Measurements from ENCODE around the gene ZBTB32. TPM values are rescaled to one million over a fixed set of nuclear protein-coding genes. Genes with fewer than 3 reads are reported as not detected.

The ZBTB32 gene
- total RNA-seq, 1 donor from 2014 or later = not detected

- Histone ChIP-seq H2AFZ (replicated peaks) (no peak overlapping the region), H3K4me1 (peaks cover 15% of the 10 kb centered on the region), H3K4me2 (no peak overlapping the region), H3K9ac (no peak overlapping the region), H3K27me3 (peaks cover 8% of the 10 kb centered on the region), H3K79me2 (ENCODE audit: low read depth) (no peaks in the 10 kb centered on the region), H4K20me1 (ENCODE audit: low read depth) (peaks cover 5% of the 10 kb centered on the region), H3K4me3 (no peak overlapping the region), H3K27ac (no peak overlapping the region), H3K9me3 (ENCODE audit: low read depth) (no peaks in the 10 kb centered on the region), H3F3A (ENCODE audit: low read depth) (peaks cover 7% of the 10 kb centered on the region), H3K36me3 (no peaks in the 10 kb centered on the region)
- peaks cover 29% of the 10 kb centered on the region for H3K4me1 Mint-ChIP-seq
- H3K4me3 Mint-ChIP-seq = no peak overlapping the region
- DNase-seq (ENCODE audit: low spot score) = no peak
- H3K9me3 Mint-ChIP-seq = no peaks in the 10 kb centered on the region
- TF ChIP-seq EZH2phosphoT487 (IDR thresholded peaks at IDR 0.05) = no peak
- TF ChIP-seq EZH2 (IDR thresholded peaks at IDR 0.05) = no peak
- TF ChIP-seq CTCF (IDR thresholded peaks at IDR 0.05) = no peak
- H3K27ac Mint-ChIP-seq = no peak overlapping the region
- H3K36me3 Mint-ChIP-seq = peaks cover 4% of the 10 kb centered on the region
- peaks cover 15% of the 10 kb centered on the region for H3K27me3 Mint-ChIP-seq (ENCODE audit: insufficient read depth, low read depth)
These were observed 6.7 kb downstream of the ZBTB32 start for GRCh38 chr19:35710784-35711723.

- H3K27me3 Mint-ChIP-seq (ENCODE audit: insufficient read depth, low read depth) = peaks cover 15% of the 10 kb centered on the region
- Histone ChIP-seq H3K27me3 (peaks cover 8% of the 10 kb centered on the region), H3K27ac (no peak overlapping the region), H3K36me3 (no peaks in the 10 kb centered on the region), H3K9me3 (ENCODE audit: low read depth) (no peaks in the 10 kb centered on the region), H3K79me2 (ENCODE audit: low read depth) (no peaks in the 10 kb centered on the region), H3K9ac (no peak overlapping the region), H3K4me2 (no peak overlapping the region), H3K4me1 (peaks cover 17% of the 10 kb centered on the region), H2AFZ (replicated peaks) (no peak overlapping the region), H3F3A (ENCODE audit: low read depth) (peaks cover 19% of the 10 kb centered on the region), H3K4me3 (no peak overlapping the region), H4K20me1 (ENCODE audit: low read depth) (peaks cover 5% of the 10 kb centered on the region)
- peak overlapping the region; percentile 66 for H3K4me3 Mint-ChIP-seq
- no peak for TF ChIP-seq EZH2 (IDR thresholded peaks at IDR 0.05)
- TF ChIP-seq CTCF (IDR thresholded peaks at IDR 0.05) = no peak
- TF ChIP-seq EZH2phosphoT487 (IDR thresholded peaks at IDR 0.05) = no peak
- peak overlapping the region; percentile 30 for H3K27ac Mint-ChIP-seq
- peaks cover 4% of the 10 kb centered on the region for H3K36me3 Mint-ChIP-seq
- H3K4me1 Mint-ChIP-seq = peaks cover 37% of the 10 kb centered on the region
- no peak for DNase-seq (ENCODE audit: low spot score)
- H3K9me3 Mint-ChIP-seq = no peaks in the 10 kb centered on the region
These were observed 8.5 kb downstream of the ZBTB32 start for GRCh38 chr19:35712567-35713505.

- Histone ChIP-seq H3K9ac (no peak overlapping the region), H3K27me3 (peaks cover 8% of the 10 kb centered on the region), H3K4me1 (peaks cover 17% of the 10 kb centered on the region), H3K79me2 (ENCODE audit: low read depth) (peaks cover 4% of the 10 kb centered on the region), H3K36me3 (no peaks in the 10 kb centered on the region), H3K9me3 (ENCODE audit: low read depth) (no peaks in the 10 kb centered on the region), H4K20me1 (ENCODE audit: low read depth) (peaks cover 6% of the 10 kb centered on the region), H3K27ac (no peak overlapping the region), H3K4me3 (no peak overlapping the region), H3K4me2 (no peak overlapping the region), H3F3A (ENCODE audit: low read depth) (peaks cover 19% of the 10 kb centered on the region), H2AFZ (replicated peaks) (no peak overlapping the region)
- no peak for DNase-seq (ENCODE audit: low spot score)
- H3K4me1 Mint-ChIP-seq = peaks cover 37% of the 10 kb centered on the region
- H3K9me3 Mint-ChIP-seq = no peaks in the 10 kb centered on the region
- peak overlapping the region; percentile 33 for H3K4me3 Mint-ChIP-seq
- H3K27me3 Mint-ChIP-seq (ENCODE audit: insufficient read depth, low read depth) = peaks cover 13% of the 10 kb centered on the region
- no peak for TF ChIP-seq EZH2phosphoT487 (IDR thresholded peaks at IDR 0.05)
- TF ChIP-seq CTCF (IDR thresholded peaks at IDR 0.05) = no peak
- TF ChIP-seq EZH2 (IDR thresholded peaks at IDR 0.05) = no peak
- H3K36me3 Mint-ChIP-seq = peaks cover 4% of the 10 kb centered on the region
- no peak overlapping the region for H3K27ac Mint-ChIP-seq
These were observed 9.1 kb downstream of the ZBTB32 start for GRCh38 chr19:35713506-35713850.
